ENCODE results near the gene ZYG11B. TPM values are rescaled to one million over a fixed set of nuclear protein-coding genes. Genes with fewer than 3 reads are reported as not detected.
A peak's percentile ranks its signal among the peaks of the same experiment; 100 is the strongest.
"Not testable (repeated sequence)": the region's sequence is repeated elsewhere in the genome, so short reads cannot be mapped to it uniquely, and the experiment has no call there.

Gene ZYG11B
- total RNA-seq, 1 donor from 2014 or later, result 17.3 TPM

DNA sequence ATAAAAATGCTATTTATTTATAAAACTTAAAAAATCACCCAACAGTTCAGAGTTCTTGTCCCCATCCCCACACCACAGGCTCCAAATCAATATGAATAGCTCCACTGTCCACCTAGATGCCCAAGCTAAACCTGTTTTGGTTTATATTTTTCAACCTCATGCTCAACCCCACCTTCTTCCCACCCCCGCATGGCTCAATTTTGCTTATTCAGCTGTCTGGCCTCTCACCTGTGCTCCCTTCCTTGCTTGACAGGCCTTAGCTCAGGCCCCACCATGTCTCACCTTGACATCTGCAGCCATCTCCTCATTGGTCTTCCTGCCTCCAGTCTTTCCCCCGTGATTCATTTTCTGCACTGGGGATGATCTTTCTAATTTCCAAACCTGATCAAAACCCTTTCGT is 45.9 kb upstream of the ZYG11B start:
- ATAC-seq (ENCODE audit: low read depth), result no peak
- DNase-seq, result no peak
- no peaks in the 10 kb centered on the region for H3K9me3 Mint-ChIP-seq
- no peak overlapping the region for H3K4me3 Mint-ChIP-seq
- peak overlapping the region; percentile 5 for H3K27ac Mint-ChIP-seq
- CTCF ChIA-PET, result no interaction called here
- peaks cover 31% of the 10 kb centered on the region for H3K4me1 Mint-ChIP-seq
- POLR2A ChIA-PET, result interaction anchor here (1.0 to 3.3 kb wide), 2 partner anchors 43 to 135 kb away, joined by 4 to 20 read pairs; no protein-coding TSS in a partner anchor
- no peaks in the 10 kb centered on the region for H3K27me3 Mint-ChIP-seq
- intact Hi-C loops (cut with micrococcal nuclease), result loop anchor here (10.0 kb wide), 1 partner anchor 206 kb away; no protein-coding TSS in a partner anchor
- TF ChIP-seq CTCF (IDR thresholded peaks at IDR 0.05), result no peak
- H3K36me3 Mint-ChIP-seq (ENCODE audit: low read depth), result peaks cover 29% of the 10 kb centered on the region

- POLR2A ChIA-PET, result interaction anchor here (0.6 kb wide), 1 partner anchor 121 kb away, joined by 4 read pairs; no protein-coding TSS in a partner anchor
- DNase-seq, result no peak
- TF ChIP-seq CTCF (IDR thresholded peaks at IDR 0.05), result no peak
- CTCF ChIA-PET, result no interaction called here
- H3K9me3 Mint-ChIP-seq, result no peaks in the 10 kb centered on the region
- H3K27ac Mint-ChIP-seq, result peak overlapping the region; percentile 41
- peaks cover 27% of the 10 kb centered on the region for H3K36me3 Mint-ChIP-seq (ENCODE audit: low read depth)
- H3K4me1 Mint-ChIP-seq, result peaks cover 38% of the 10 kb centered on the region
- H3K4me3 Mint-ChIP-seq, result no peak overlapping the region
- no peak for ATAC-seq (ENCODE audit: low read depth)
- no peaks in the 10 kb centered on the region for H3K27me3 Mint-ChIP-seq
- intact Hi-C loops (cut with micrococcal nuclease), result loop anchor here (10.0 kb wide), 1 partner anchor 206 kb away; no protein-coding TSS in a partner anchor
Measured at GRCh38 chr1:52681136-52681535, 45.1 kb upstream of the ZYG11B start.

- Mint-ChIP-seq H3K9me3 (no peaks in the 10 kb centered on the region), H3K4me1 (peaks cover 44% of the 10 kb centered on the region), H3K4me3 (no peak overlapping the region), H3K27me3 (no peaks in the 10 kb centered on the region), H3K36me3 (ENCODE audit: low read depth) (peaks cover 38% of the 10 kb centered on the region), H3K27ac (no peak overlapping the region)
- CTCF ChIA-PET, result no interaction called here
- DNase-seq (no peak), ATAC-seq (ENCODE audit: low read depth) (no peak)
- no peak for TF ChIP-seq CTCF (IDR thresholded peaks at IDR 0.05)
- POLR2A ChIA-PET, result interaction anchor here (0.7 to 0.9 kb wide), 2 partner anchors 51 to 160 kb away, joined by 3 read pairs; partner anchors contain the start of gene SHISAL2A
- intact Hi-C loops (cut with micrococcal nuclease), result loop anchor here (10.0 kb wide), 1 partner anchor 209 kb away; no protein-coding TSS in a partner anchor
Measured at GRCh38 chr1:52683367-52683940, 42.8 kb upstream of the ZYG11B start.

GRCh38 chr1:52684545-52684944 is 41.7 kb upstream of the ZYG11B start:
- H3K4me3 Mint-ChIP-seq, result no peak overlapping the region
- peaks cover 37% of the 10 kb centered on the region for H3K36me3 Mint-ChIP-seq (ENCODE audit: low read depth)
- intact Hi-C loops (cut with micrococcal nuclease), result loop anchor here (10.0 kb wide), 1 partner anchor 210 kb away; no protein-coding TSS in a partner anchor
- H3K27ac Mint-ChIP-seq, result peak overlapping the region; percentile 32
- ATAC-seq (ENCODE audit: low read depth) (no peak), DNase-seq (no peak)
- H3K27me3 Mint-ChIP-seq, result no peaks in the 10 kb centered on the region
- H3K9me3 Mint-ChIP-seq, result no peaks in the 10 kb centered on the region
- no peak for TF ChIP-seq CTCF (IDR thresholded peaks at IDR 0.05)
- H3K4me1 Mint-ChIP-seq, result peaks cover 34% of the 10 kb centered on the region
- ChIA-PET POLR2A (interaction anchor here (0.5 to 3.4 kb wide), 4 partner anchors 28 to 636 kb away, joined by 3 to 26 read pairs (median 12); partner anchors contain the start of genes SHISAL2A and TUT4), CTCF (interaction anchor here (3.6 kb wide), 1 partner anchor 52 kb away, joined by 11 read pairs; the partner anchor contains the start of gene SHISAL2A)

- peak; percentile 95 for ATAC-seq (ENCODE audit: low read depth)
- Mint-ChIP-seq H3K4me3 (peak overlapping the region; percentile 21), H3K27ac (peak overlapping the region; percentile 73), H3K4me1 (peaks cover 27% of the 10 kb centered on the region), H3K36me3 (ENCODE audit: low read depth) (peaks cover 42% of the 10 kb centered on the region)
- not testable (repeated sequence) for H3K9me3 Mint-ChIP-seq, H3K27me3 Mint-ChIP-seq
- ChIA-PET POLR2A (interaction anchor here (0.6 to 3.4 kb wide), 12 partner anchors 15 to 631 kb away, joined by 3 to 26 read pairs (median 4); partner anchors contain the start of genes SHISAL2A, TUT4 and TXNDC12), CTCF (interaction anchor here (0.7 to 3.6 kb wide), 12 partner anchors 20 to 322 kb away, joined by 3 to 11 read pairs (median 4); partner anchors contain the start of genes CC2D1B, ORC1, PRPF38A and SHISAL2A)
- DNase-seq, result peak; percentile 60
- intact Hi-C loops (cut with micrococcal nuclease), result loop anchor here (1.0 to 10.0 kb wide), 9 partner anchors 28 to 559 kb away; partner anchors contain the start of genes CC2D1B, ORC1, PRPF38A and ZFYVE9
Measured at GRCh38 chr1:52686261-52686751, 39.9 kb upstream of the ZYG11B start.

Measured in activated B cell treated with CpG ODN at 0.5 μM for 24 hours (primary cell).